ENCODE results near the gene INPP5E.

The INPP5E gene

GRCh38 chr9:136433043-136433715 lies 6.5 kb downstream of the INPP5E start:
- Histone ChIP-seq H3K9ac (ENCODE audit: low read length) (no peak overlapping the region), H3K79me2 (ENCODE audit: low read length) (peaks cover 35% of the 10 kb centered on the region), H4K20me1 (ENCODE audit: insufficient read depth, low read length) (no peaks in the 10 kb centered on the region)

GRCh38 chr9:136432591-136432990 lies 7.1 kb downstream of the INPP5E start:
- Histone ChIP-seq H4K20me1 (ENCODE audit: insufficient read depth, low read length) (no peaks in the 10 kb centered on the region), H3K9ac (ENCODE audit: low read length) (no peak overlapping the region), H3K27me3 (replicated peaks; ENCODE audit: insufficient read depth, low read length) (no peaks in the 10 kb centered on the region), H2AFZ (ENCODE audit: low read length) (no peak overlapping the region), H3K4me2 (ENCODE audit: low read depth, low read length) (no peak overlapping the region), H3K36me3 (replicated peaks; ENCODE audit: insufficient read depth, low read length) (no peaks in the 10 kb centered on the region; the same call in 1 of the 2 replicates), H3F3A (ENCODE audit: insufficient read depth, low read length) (no peaks in the 10 kb centered on the region), H3K27ac (ENCODE audit: low read length) (no peak overlapping the region), H3K4me3 (ENCODE audit: low read length) (no peak overlapping the region), H3K4me1 (ENCODE audit: low read length) (peaks cover 5% of the 10 kb centered on the region; the same call in 1 of the 2 replicates), H3K9me2 (replicated peaks; ENCODE audit: insufficient read depth, low read length) (no peaks in the 10 kb centered on the region), H3K79me2 (ENCODE audit: low read length) (peaks cover 29% of the 10 kb centered on the region), H3K9me3 (replicated peaks; ENCODE audit: insufficient read depth, low read length) (no peaks in the 10 kb centered on the region)
- TF ChIP-seq EZH2 (optimal IDR thresholded peaks at IDR 0.05; ENCODE audit: low read depth, low read length) (no peak), CTCF (IDR thresholded peaks at IDR 0.05; ENCODE audit: low read length) (no peak), EZH2phosphoT487 (IDR thresholded peaks at IDR 0.05; ENCODE audit: low read length) (no peak)
- no peak for DNase-seq

More at GRCh38 chr9:136433043-136433715, 6.5 kb downstream of the INPP5E start:
- H3K27ac ChIP-seq (ENCODE audit: low read length), result no peak overlapping the region
- no peaks in the 10 kb centered on the region; the same call in 1 of the 2 replicates for H3K36me3 ChIP-seq (replicated peaks; ENCODE audit: insufficient read depth, low read length)
- H2AFZ ChIP-seq (ENCODE audit: low read length), result no peak overlapping the region
- no peaks in the 10 kb centered on the region for H3K9me2 ChIP-seq (replicated peaks; ENCODE audit: insufficient read depth, low read length)
- H3K27me3 ChIP-seq (replicated peaks; ENCODE audit: insufficient read depth, low read length), result no peaks in the 10 kb centered on the region
- no peaks in the 10 kb centered on the region for H3F3A ChIP-seq (ENCODE audit: insufficient read depth, low read length)
- no peak for DNase-seq
- peaks cover 8% of the 10 kb centered on the region; the same call in 1 of the 2 replicates for H3K4me1 ChIP-seq (ENCODE audit: low read length)
- no peaks in the 10 kb centered on the region for H3K9me3 ChIP-seq (replicated peaks; ENCODE audit: insufficient read depth, low read length)
- no peak overlapping the region for H3K4me2 ChIP-seq (ENCODE audit: low read depth, low read length)
- TF ChIP-seq EZH2 (optimal IDR thresholded peaks at IDR 0.05; ENCODE audit: low read depth, low read length), result no peak
- TF ChIP-seq EZH2phosphoT487 (IDR thresholded peaks at IDR 0.05; ENCODE audit: low read length), result no peak
- no peak for TF ChIP-seq CTCF (IDR thresholded peaks at IDR 0.05; ENCODE audit: low read length)
- H3K4me3 ChIP-seq (ENCODE audit: low read length), result no peak overlapping the region

- Histone ChIP-seq H3K79me2 (ENCODE audit: low read length) (peaks cover 22% of the 10 kb centered on the region), H3K9me2 (replicated peaks; ENCODE audit: insufficient read depth, low read length) (no peaks in the 10 kb centered on the region), H2AFZ (ENCODE audit: low read length) (no peak overlapping the region), H3K4me1 (ENCODE audit: low read length) (no peaks in the 10 kb centered on the region), H4K20me1 (ENCODE audit: insufficient read depth, low read length) (no peaks in the 10 kb centered on the region), H3K27ac (ENCODE audit: low read length) (no peak overlapping the region), H3K4me3 (ENCODE audit: low read length) (no peak overlapping the region), H3F3A (ENCODE audit: insufficient read depth, low read length) (no peaks in the 10 kb centered on the region), H3K36me3 (replicated peaks; ENCODE audit: insufficient read depth, low read length) (no peaks in the 10 kb centered on the region; the same call in 1 of the 2 replicates), H3K4me2 (ENCODE audit: low read depth, low read length) (no peak overlapping the region), H3K9ac (ENCODE audit: low read length) (no peak overlapping the region), H3K27me3 (replicated peaks; ENCODE audit: insufficient read depth, low read length) (no peaks in the 10 kb centered on the region), H3K9me3 (replicated peaks; ENCODE audit: insufficient read depth, low read length) (no peaks in the 10 kb centered on the region)
- TF ChIP-seq CTCF (IDR thresholded peaks at IDR 0.05; ENCODE audit: low read length) (no peak), EZH2 (optimal IDR thresholded peaks at IDR 0.05; ENCODE audit: low read depth, low read length) (no peak)
- DNase-seq, result no peak
Observed at GRCh38 chr9:136431782-136432350, 7.8 kb downstream of the INPP5E start.

All from MM.1S (cell line).